Astrocyte (in vitro differentiated cells and primary cell): ENCODE data around the gene LAMA5. TPM values are rescaled to one million over a fixed set of nuclear protein-coding genes. Genes with fewer than 3 reads are reported as not detected.

ENCODE experiments used
- DNase-seq: peaks from one replicate; pipeline ENCODE4 v3.0.0-alpha.2; 2010; ENCODE audit warnings: low read depth
- FAIRE-seq: peaks from 2 replicates; lab custom pipeline; 2011; peaks lifted over from hg19 to GRCh38; lab: Jason Lieb, UNC
- H2AFZ ChIP-seq: 2 replicates; pipeline ENCODE4 v1.6.0; 2012; ENCODE audit warnings: low read depth, low read length, inconsistent platforms
- H3K27ac ChIP-seq: 2 replicates; pipeline ENCODE4 v1.5.1; 2011; ENCODE audit warnings: low read depth, low read length, inconsistent platforms
- H3K27me3 ChIP-seq: 2 replicates; pipeline ENCODE4 v1.6.0; 2011; ENCODE audit warnings: low read length, inconsistent platforms; ENCODE audit not compliant: insufficient read depth
- H3K36me3 ChIP-seq: 2 replicates; pipeline ENCODE4 v1.5.1; 2011; ENCODE audit warnings: low read length, inconsistent platforms; ENCODE audit not compliant: insufficient read depth
- H3K4me1 ChIP-seq: 2 replicates; pipeline ENCODE4 v1.5.1; 2011; ENCODE audit warnings: low read length, inconsistent platforms; ENCODE audit not compliant: insufficient read depth
- H3K4me2 ChIP-seq: 2 replicates; pipeline ENCODE4 v1.6.0; 2012; ENCODE audit warnings: low read length, inconsistent platforms
- H3K4me3 ChIP-seq: 2 replicates; pipeline ENCODE4 v1.5.1; 2011; ENCODE audit warnings: low read depth, mild to moderate bottlenecking, low read length, inconsistent platforms; ENCODE audit not compliant: insufficient read depth
- H3K79me2 ChIP-seq: 2 replicates; pipeline ENCODE4 v1.6.0; 2012; ENCODE audit warnings: mild to moderate bottlenecking, low read length, inconsistent platforms; ENCODE audit not compliant: insufficient read depth
- H3K9ac ChIP-seq: 2 replicates; pipeline ENCODE4 v1.6.0; 2012; ENCODE audit warnings: mild to moderate bottlenecking, low read length, inconsistent platforms
- H3K9me3 ChIP-seq: 2 replicates; pipeline ENCODE4 v1.5.1; 2012; ENCODE audit warnings: low read depth, mild to moderate bottlenecking, low read length, inconsistent platforms; ENCODE audit not compliant: insufficient read depth
- H4K20me1 ChIP-seq: 2 replicates; pipeline ENCODE4 v1.6.0; 2012; ENCODE audit warnings: low read length, inconsistent platforms; ENCODE audit not compliant: insufficient read depth
- H3K27ac Mint-ChIP-seq: one replicate; pipeline ENCODE4 v1.8.0; 2021; ENCODE audit warnings: mild to moderate bottlenecking, mixed read lengths; ENCODE audit not compliant: unreplicated experiment
- H3K27me3 Mint-ChIP-seq: one replicate; pipeline ENCODE4 v1.8.0; 2021; ENCODE audit warnings: low read depth, mixed read lengths; ENCODE audit not compliant: unreplicated experiment
- H3K36me3 Mint-ChIP-seq: one replicate; pipeline ENCODE4 v1.8.0; 2021; ENCODE audit warnings: low read depth, mixed read lengths; ENCODE audit not compliant: unreplicated experiment
- H3K4me1 Mint-ChIP-seq: one replicate; pipeline ENCODE4 v1.8.0; 2021; ENCODE audit warnings: low read depth, mixed read lengths; ENCODE audit not compliant: unreplicated experiment
- H3K4me3 Mint-ChIP-seq: one replicate; pipeline ENCODE4 v1.8.0; 2021; ENCODE audit warnings: mild to moderate bottlenecking, moderate library complexity, mixed read lengths; ENCODE audit not compliant: unreplicated experiment
- H3K9me3 Mint-ChIP-seq: one replicate; pipeline ENCODE4 v1.8.0; 2021; ENCODE audit warnings: mild to moderate bottlenecking, mixed read lengths; ENCODE audit not compliant: unreplicated experiment
- CTCF ChIP-seq: IDR thresholded peaks from 2 replicates; pipeline ENCODE4 v1.5.1; 2011; ENCODE audit warnings: low read depth, mild to moderate bottlenecking, inconsistent platforms, low read length, moderate library complexity; ENCODE audit not compliant: insufficient read depth
- EZH2 ChIP-seq: IDR thresholded peaks from 2 replicates; pipeline ENCODE4 v1.6.1; 2012; ENCODE audit warnings: mild to moderate bottlenecking, low read length, inconsistent platforms; ENCODE audit not compliant: insufficient read depth
- total RNA-seq: library from RNA; stranded (reverse); gene quantifications from 2 replicates; pipeline ENCODE4 v1.2.1, GENCODE V29; 2021

Gene LAMA5
- total RNA-seq, 1 donor from 2014 or later: 350 TPM

- Mint-ChIP-seq H3K4me1 (no peaks in the 10 kb centered on the region), H3K4me3 (no peak overlapping the region), H3K27ac (no peak overlapping the region), H3K9me3 (no peaks in the 10 kb centered on the region), H3K36me3 (no peaks in the 10 kb centered on the region), H3K27me3 (peaks cover 10% of the 10 kb centered on the region)
- H3K27ac ChIP-seq: no peak overlapping the region
- H3K9me3 ChIP-seq: no peaks in the 10 kb centered on the region
- no peak for DNase-seq
- no peak overlapping the region for H3K4me3 ChIP-seq
- no peak overlapping the region for H3K4me2 ChIP-seq
- no peak overlapping the region for H3K9ac ChIP-seq
- FAIRE-seq: no peak
- no peaks in the 10 kb centered on the region for H3K4me1 ChIP-seq
- H2AFZ ChIP-seq: no peak overlapping the region
- no peaks in the 10 kb centered on the region for H3K27me3 ChIP-seq
- TF ChIP-seq EZH2 (no peak), CTCF (no peak)
- H4K20me1 ChIP-seq: no peaks in the 10 kb centered on the region
- no peaks in the 10 kb centered on the region for H3K36me3 ChIP-seq
- peaks cover under 1% of the 10 kb centered on the region for H3K79me2 ChIP-seq
Measured at GRCh38 chr20:62411479-62412193, 44.5 kb upstream of the LAMA5 start.

GRCh38 chr20:62410746-62411478, 43.8 kb upstream of the LAMA5 start:
- Mint-ChIP-seq H3K4me1 (peaks cover 2% of the 10 kb centered on the region), H3K36me3 (no peaks in the 10 kb centered on the region), H3K27me3 (peaks cover 10% of the 10 kb centered on the region), H3K4me3 (no peak overlapping the region), H3K27ac (no peak overlapping the region), H3K9me3 (no peaks in the 10 kb centered on the region)
- H3K27ac ChIP-seq: no peak overlapping the region
- no peak overlapping the region for H2AFZ ChIP-seq
- H3K36me3 ChIP-seq: no peaks in the 10 kb centered on the region
- DNase-seq: no peak
- FAIRE-seq: no peak
- peaks cover 7% of the 10 kb centered on the region for H4K20me1 ChIP-seq
- H3K27me3 ChIP-seq: no peaks in the 10 kb centered on the region
- no peak overlapping the region for H3K4me3 ChIP-seq
- TF ChIP-seq CTCF: no peak
- no peak for TF ChIP-seq EZH2
- H3K79me2 ChIP-seq: peaks cover 4% of the 10 kb centered on the region
- peaks cover 5% of the 10 kb centered on the region for H3K4me1 ChIP-seq
- no peak overlapping the region for H3K9ac ChIP-seq
- no peaks in the 10 kb centered on the region for H3K9me3 ChIP-seq
- H3K4me2 ChIP-seq: no peak overlapping the region
